GM12875 (cell line): ENCODE data around the gene OR10A6.

Experiments used
- H3K4me3 ChIP-seq: one replicate; pipeline ENCODE4 v1.5.1; 2011; ENCODE audit warnings: low read depth, low read length, control low read depth
- CTCF ChIP-seq: IDR thresholded peaks from 2 replicates; pipeline ENCODE4 v1.5.1; 2011; ENCODE audit warnings: low read depth, mild to moderate bottlenecking, control low read depth, inconsistent platforms, low read length, moderate library complexity, borderline replicate concordance; ENCODE audit not compliant: insufficient read depth

The OR10A6 gene

GRCh38 chr11:7882860-7883259, 48.2 kb downstream of the OR10A6 start:
- no peak for TF ChIP-seq CTCF
- H3K4me3 ChIP-seq = no peak overlapping the region
